SU-DHL-6 (cell line): ENCODE measurements around the gene PDE7B.

Experiments
- CTCF ChIP-seq: fragments of 200-600 bp; sonication (generic); IDR thresholded peaks from one replicate; pipeline ENCODE4 v1.5.1; 2017; ENCODE audit warnings: antibody characterized with exemption, mild to moderate bottlenecking, low read length, moderate library complexity; ENCODE audit not compliant: insufficient read depth, poor library complexity, severe bottlenecking
- EZH2phosphoT487 ChIP-seq: fragments of 200-600 bp; sonication (generic), shearing (Covaris generic); conservative IDR thresholded peaks from 2 replicates; pipeline ENCODE4 v1.6.1; 2018; ENCODE audit warnings: mild to moderate bottlenecking, antibody characterized with exemption, low read length, moderate library complexity, mixed read lengths

- TF ChIP-seq CTCF (no peak), EZH2phosphoT487 (no peak)
Measured at GRCh38 chr6:135901774-135902524, 50.4 kb downstream of the PDE7B start.
